ENCODE measurements around the gene RAC2.

RAC2 gene

GRCh38 chr22:37221424-37222333 lies 22.4 kb downstream of the RAC2 start:
- DNase-seq (ENCODE audit: low read depth in 2 of 2): no peak

- DNase-seq (ENCODE audit: low read depth in 2 of 2): no peak
These were observed 23.5 kb downstream of the RAC2 start for GRCh38 chr22:37220543-37220981.

GRCh38 chr22:37219533-37219932 lies 24.5 kb downstream of the RAC2 start:
- DNase-seq (ENCODE audit: low read depth in 2 of 2): no peak

GRCh38 chr22:37218771-37219411 lies 25.2 kb downstream of the RAC2 start:
- no peak for DNase-seq (ENCODE audit: low read depth in 2 of 2)

- DNase-seq (ENCODE audit: low read depth in 2 of 2): no peak
These were observed 25.7 kb downstream of the RAC2 start for GRCh38 chr22:37218399-37218770.

- DNase-seq (ENCODE audit: low read depth in 2 of 2): no peak
These were observed 28.2 kb downstream of the RAC2 start for GRCh38 chr22:37215890-37216289.

GRCh38 chr22:37214731-37215030 lies 29.4 kb downstream of the RAC2 start:
- no peak for DNase-seq (ENCODE audit: low read depth in 2 of 2)

GRCh38 chr22:37213941-37214730 lies 29.9 kb downstream of the RAC2 start:
- no peak for DNase-seq (ENCODE audit: low read depth in 2 of 2)

GRCh38 chr22:37213218-37213855 lies 30.7 kb downstream of the RAC2 start:
- no peak for DNase-seq (ENCODE audit: low read depth in 2 of 2)

- no peak for DNase-seq (ENCODE audit: low read depth in 2 of 2)
These were observed 31.7 kb downstream of the RAC2 start, which contains the start of gene SSTR3 for GRCh38 chr22:37212174-37212906. Gene SSTR3 (minus strand): TSS chr22:37212477. CDS start chr22:37207803, 4,674 bp downstream.

- DNase-seq (ENCODE audit: low read depth in 2 of 2): no peak
These were observed 32.2 kb downstream of the RAC2 start for GRCh38 chr22:37211866-37212173.

- no peak for DNase-seq (ENCODE audit: low read depth in 2 of 2)
These were observed 32.8 kb downstream of the RAC2 start for GRCh38 chr22:37211075-37211865.

GRCh38 chr22:37210041-37210803 lies 33.8 kb downstream of the RAC2 start:
- no peak for DNase-seq (ENCODE audit: low read depth in 2 of 2)

- no peak for DNase-seq (ENCODE audit: low read depth in 2 of 2)
These were observed 34.8 kb downstream of the RAC2 start for GRCh38 chr22:37209140-37209845.

- no peak for DNase-seq (ENCODE audit: low read depth in 2 of 2)
These were observed 35.5 kb downstream of the RAC2 start for GRCh38 chr22:37208401-37209139.

- no peak for DNase-seq (ENCODE audit: low read depth in 2 of 2)
These were observed 36.1 kb downstream of the RAC2 start for GRCh38 chr22:37207981-37208380.

GRCh38 chr22:37206841-37207821 lies 36.9 kb downstream of the RAC2 start:
- no peak for DNase-seq (ENCODE audit: low read depth in 2 of 2)
